NCI-H526 (cell line): ENCODE data around the gene ZNF184.

Source experiments
- DNase-seq, 2 experiments: peaks; one replicate each; lab custom pipeline; 2025; lab: John Stamatoyannopoulos, UW

The ZNF184 gene

DNA sequence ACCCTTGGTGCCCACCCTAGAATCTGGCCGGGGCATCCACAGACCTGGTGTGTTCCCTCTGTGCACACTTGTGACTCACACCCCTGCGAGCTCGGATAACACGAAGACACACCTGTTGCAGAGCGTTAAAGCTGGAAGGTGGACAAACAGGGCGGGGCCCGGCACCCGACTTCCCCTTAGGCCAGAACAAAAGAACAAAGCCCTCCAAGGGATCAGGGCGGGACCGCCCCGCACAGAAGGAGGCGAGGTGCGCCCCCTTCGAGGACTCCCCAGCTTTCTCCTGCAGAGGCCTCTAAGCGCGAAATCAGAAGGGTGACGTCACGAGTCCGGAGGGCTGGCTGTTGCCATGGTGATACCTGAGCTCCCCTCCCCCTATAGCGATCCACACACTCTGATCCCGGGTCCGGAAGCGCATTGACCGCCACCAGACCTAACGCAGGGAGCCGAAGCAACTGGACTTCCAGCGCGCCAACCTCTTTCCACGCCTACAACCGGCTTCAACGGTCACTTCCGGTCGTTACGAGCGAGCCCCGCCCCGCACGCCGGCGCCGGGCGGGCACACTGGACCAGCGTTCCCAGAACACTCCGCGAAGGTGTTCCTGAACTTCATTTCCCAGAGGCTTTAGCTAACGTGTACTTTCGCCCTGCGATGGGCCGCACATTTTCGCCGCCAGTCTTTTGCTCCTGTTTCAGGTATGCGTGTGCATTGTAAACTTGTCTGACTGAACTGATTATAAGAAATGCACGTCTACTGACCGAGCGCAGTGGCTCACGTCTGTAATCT is at the start of gene ZNF184:
Gene ZNF184, minus strand, starts transcription at position 489 of the 784 bp plus-strand sequence. CDS start 811 bp downstream, outside the sequence.
- DNase-seq = peak; percentile 96 to 98

- DNase-seq = peak; percentile 66 to 83
These were observed 46.2 kb upstream of the ZNF184 start for GRCh38 chr6:27518881-27519795.

DNA sequence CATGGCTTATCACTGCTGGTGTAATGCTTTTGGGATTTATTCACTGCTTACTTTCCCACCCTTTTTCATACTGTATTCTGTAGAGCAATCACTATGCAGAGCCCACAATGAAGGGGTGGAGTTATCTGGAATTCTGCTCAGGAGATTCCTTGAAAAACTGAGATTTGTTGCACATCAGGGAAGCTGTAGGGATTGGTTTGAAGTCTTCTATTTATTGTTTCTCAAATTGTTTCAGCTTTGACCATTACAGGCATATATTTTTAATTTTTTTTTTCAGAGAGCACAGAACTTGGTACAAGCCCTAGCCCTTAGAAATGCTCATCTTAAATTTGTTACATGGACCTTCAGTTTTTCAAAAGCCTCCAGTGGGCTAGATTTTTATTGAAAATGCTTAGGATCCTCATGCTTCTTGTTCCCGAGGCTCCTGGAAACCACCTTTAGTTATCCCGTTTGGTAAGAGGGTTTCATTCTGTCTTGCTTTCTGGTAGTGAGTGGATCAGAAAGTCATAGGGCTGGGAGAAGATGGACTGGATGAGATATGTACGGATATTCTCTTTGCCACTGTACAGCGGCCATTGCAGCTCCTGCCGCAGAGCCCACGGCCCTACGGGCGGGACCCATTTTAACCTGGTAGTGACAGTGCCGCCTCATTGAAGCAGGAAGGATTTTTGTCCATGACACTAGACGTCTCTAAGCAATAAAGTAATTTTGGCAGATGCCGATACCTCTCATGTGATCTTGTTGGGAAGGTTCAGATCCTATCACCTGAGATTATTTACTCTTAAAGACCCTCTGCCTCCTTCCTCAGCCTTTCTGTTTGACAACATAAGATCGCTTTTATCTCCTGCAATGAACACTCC is 45.3 kb upstream of the ZNF184 start:
- peak in 1 of 2 experiments; percentile 38 for DNase-seq

DNA sequence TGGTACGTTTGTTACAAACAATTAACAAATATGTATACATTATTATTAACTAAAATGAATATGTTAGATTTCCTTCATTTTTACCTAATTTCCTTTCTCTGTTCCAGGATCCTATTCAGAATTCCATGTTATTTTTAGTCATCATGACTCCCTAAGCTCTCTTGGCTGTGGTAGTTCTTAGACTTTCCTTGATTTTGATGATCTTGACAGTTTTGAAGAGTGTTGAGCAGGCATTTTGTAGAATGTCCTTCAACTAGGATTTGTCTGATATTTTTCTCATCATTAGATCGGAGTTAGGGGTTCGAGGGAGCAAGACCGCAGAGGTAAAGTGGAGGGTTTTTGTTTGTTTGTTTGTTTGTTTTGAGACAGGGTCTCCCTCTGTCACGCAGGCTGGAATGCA is 44.3 kb upstream of the ZNF184 start:
- no peak for DNase-seq

DNA sequence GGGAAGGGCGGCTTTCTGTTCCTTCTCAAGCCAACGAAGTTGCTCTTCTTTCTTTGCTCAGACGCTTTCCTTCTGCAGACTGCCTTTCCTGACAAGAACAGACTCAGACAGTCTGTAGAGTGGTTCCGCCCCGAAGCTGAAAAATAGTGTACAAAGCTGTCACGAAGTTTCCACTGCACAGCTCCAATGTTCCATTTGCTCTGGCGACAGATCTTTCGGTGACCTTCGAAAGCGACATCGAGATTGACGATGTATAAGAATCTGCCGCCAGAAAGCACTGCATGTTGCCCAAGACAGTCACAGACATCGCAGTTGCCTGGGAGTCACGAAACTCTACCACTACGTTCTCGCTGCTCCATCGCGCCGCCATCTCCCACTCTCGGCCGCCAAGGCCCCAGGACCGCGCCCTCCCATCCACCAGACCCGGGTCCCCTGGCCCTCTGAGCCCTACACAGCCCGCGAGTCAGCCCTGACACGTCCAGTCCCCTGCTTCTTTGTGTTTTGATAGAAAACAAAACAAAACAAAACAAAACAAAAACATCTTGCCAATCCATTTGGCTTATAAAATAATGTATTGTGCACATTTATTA is 42.1 kb upstream of the ZNF184 start:
- no peak for DNase-seq

GRCh38 chr6:27512525-27512924 is 39.6 kb upstream of the ZNF184 start:
- DNase-seq = no peak

DNA sequence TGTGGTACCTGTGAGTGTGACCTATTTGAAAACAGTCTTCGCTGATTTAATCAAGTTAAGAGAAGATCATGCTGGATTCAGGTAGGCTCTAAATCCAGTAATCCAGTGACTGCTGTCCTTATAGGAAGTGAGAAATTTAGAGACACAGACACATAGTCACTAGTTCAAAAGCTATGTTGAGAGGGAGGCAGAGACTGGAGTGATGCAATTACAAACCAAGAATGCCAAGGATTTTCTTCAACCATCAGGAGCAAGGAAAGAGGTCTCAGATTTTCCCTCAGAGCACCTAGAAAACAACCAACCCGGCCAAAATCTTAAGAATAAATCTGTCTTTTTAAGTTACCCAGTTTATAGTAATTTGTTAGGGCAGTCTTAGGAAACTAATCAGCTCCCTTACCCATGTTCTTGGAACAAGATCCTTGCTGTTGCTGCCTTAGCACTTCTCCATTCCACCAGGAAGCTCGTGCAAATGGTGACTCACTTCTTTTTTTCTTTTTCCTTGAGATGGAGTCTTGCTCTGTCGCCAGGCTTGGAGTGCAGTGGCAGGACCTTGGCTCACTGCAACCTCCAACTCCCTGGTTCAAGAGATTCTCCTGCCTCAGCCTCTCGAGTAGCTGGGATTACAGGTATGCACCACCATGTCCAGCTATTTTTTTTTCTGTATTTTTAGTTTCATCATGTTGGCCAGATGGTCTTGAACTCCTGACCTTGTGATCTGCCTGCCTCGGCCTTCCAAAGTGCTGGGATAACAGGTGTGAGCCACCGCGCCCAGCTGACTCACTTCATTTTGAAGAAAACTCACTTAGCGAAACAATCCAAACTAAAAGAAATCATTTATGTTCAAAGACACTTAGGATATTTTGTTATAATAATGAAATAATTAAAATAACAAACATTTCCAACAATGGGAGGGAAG is 34.4 kb upstream of the ZNF184 start:
- no peak for DNase-seq

DNA sequence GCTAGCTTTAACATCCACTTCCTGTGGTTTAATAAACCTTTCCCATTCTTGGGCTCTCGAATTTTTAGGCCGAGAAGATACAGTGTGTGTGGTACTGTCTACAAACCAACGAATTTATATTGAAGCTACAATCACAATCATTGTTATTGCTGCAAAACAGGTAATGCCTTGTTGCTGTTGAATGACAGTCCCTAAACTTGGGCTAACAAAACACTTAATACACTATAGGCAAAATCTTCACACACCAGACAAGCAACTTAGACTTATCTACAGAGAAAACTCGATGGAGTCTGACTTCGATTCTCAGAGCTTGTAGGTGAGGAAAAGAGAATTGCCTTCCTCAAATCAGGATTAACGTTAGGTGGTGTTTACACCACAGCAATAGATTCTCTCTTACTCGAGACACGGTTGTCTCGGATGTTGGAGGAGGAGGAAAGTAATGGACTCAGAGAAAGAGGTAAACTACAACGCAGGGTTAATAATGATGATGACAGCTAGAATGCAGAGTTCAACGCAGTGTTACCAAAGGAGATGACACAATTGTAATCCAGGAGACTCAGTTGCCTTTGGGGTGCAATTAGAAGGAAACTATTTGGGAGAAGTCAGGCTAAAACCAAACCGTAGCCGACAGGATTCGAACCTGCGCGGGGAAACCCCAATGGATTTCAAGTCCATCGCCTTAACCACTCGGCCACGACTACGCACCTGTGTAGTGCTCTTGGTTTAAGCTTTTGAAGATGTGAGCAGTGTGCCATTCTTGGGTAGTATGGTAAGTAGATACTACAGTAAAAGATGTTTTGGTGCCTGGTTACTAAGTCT is 32.5 kb upstream of the ZNF184 start:
- DNase-seq = peak; percentile 62 to 66

- peak; percentile 32 to 61 for DNase-seq
These were observed 30.6 kb upstream of the ZNF184 start for GRCh38 chr6:27503436-27504030.

GRCh38 chr6:27502508-27503435 is 29.9 kb upstream of the ZNF184 start:
- DNase-seq = peak; percentile 69 to 72

GRCh38 chr6:27501187-27501586 is 28.3 kb upstream of the ZNF184 start:
- DNase-seq = no peak

DNA sequence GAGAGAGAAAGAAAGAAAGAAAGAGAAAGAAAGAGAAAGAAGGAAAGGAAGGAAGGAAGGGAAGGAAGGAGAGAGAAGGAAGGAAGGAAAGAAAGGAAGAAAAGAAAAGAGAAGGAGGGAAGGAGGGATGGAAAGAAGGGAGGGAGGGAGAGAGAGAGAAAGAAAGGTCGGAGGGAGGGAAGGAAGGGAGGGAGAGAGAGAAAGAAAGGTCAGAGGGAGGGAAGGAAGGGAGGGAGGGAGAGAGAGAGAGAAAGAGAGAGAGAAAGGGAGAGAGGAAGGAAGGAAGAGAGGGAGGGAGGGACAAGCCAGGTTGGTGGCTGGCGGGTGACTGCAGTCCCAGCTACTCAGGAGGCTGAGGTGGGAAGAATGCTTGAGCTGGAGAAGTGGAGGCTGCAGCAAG is 27.3 kb upstream of the ZNF184 start:
- DNase-seq = no peak

DNA sequence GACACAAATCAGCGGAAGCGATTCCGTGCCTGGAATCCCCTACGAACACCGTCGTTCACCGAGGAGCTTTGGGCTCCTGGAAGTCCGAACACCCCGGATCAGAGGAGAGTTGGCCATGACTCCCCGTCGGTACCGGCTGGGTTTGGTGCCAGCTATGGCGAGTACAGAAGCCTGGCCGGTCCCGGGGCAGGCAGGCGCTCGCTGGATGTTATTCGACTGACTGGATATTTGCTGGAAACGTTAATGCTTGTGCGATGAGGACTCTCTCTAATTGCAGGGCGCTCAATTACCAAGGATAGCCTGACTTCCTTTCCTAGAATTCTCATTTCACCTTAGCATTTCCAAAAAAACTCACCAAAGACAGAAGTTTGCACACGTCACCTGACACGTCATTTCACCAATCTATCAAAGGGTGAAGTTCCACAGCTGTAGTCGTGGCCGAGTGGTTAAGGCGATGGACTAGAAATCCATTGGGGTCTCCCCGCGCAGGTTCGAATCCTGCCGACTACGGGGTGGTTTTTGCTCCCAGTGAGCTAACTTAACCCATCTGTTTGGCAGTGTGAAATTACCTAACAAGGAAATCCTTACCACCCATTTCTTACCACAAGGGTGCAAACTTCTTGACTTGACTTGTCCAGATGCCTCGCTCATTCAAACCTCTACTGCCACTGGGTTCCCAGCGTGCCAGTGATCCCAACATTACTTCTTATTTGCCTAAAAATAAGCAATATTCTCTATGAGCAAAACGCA is 22.7 kb upstream of the ZNF184 start:
- DNase-seq = no peak

DNA sequence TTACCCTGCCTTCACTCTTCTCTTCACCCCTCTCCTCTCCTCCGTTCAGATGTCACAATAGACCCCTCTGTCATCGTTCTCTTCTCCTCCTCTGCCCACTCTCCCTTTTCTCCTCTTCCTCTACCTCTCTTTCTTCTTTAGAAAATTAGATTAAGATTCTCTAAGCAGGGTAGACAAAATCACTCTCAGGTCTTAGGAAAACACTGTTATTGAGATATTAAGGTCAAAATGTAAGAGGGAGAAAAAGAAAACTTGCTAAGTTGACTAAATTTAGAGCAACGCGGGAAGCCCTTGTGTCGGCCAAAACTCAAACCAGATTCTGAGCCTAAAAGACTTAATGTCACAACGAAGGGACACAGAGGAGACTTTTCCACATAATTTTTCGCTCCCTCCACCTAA is 22.1 kb upstream of the ZNF184 start:
- no peak for DNase-seq

DNA sequence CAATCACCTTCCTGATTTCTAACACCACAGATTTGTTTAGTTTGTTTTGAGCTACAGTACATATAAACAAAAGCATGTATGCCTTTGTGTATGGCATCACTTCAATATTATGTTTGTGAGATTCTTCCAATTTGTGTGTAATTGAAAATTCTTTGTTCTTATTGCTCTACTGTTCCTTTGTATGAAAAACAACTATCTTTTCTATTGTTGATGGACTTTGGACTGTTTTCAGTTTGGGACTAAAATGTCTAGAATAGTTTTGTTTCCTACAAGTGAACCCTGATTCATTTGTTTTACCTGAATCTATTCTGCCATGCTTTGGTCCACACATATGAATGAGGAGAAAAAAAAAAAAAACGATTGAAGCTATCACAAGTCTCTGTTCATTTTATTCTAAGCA is 21.2 kb upstream of the ZNF184 start:
- DNase-seq = no peak

DNA sequence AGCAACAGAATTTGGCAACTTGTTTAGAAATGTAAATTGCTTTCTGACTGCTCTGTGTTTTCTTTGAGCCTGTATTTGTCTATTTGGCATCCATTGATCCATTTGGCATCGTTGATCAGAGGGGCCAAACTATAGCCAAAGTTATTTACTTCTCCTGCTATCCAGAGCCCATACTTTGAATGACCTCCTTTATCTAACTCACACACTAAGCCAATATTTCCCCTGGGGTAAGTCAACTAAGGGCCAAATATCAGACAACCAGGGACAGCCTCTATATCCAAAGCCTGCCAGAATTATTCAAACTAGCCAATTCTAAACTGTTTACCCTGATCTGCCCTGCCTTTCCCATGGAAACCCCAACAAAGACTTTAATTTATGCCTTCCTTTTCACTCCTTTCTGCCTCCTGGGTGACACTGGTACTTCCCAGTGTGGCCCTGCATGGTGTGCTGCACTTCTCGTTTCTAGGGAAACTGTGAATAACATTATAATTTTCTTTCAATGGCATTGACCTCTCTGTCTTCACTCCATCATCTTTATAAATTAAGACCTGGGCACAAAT is 19.8 kb upstream of the ZNF184 start:
- no peak for DNase-seq
